DOHH2 (cell line): Measurements from ENCODE around the gene NFATC3.
A peak's percentile ranks its signal among the peaks of the same experiment; 100 is the strongest.

ENCODE experiments used
- H3F3A ChIP-seq: fragments of 200-600 bp; sonication (generic), shearing (Covaris generic); 2 replicates; pipeline ENCODE4 v1.6.0; 2016; ENCODE audit warnings: antibody characterized with exemption, mild to moderate bottlenecking; ENCODE audit not compliant: control insufficient read depth, insufficient read depth
- H3K27ac ChIP-seq: fragments of 200-600 bp; sonication (generic); 2 replicates; pipeline ENCODE4 v1.5.1; 2014; ENCODE audit warnings: low read depth, mild to moderate bottlenecking, low read length, moderate library complexity
- H3K27me3 ChIP-seq: fragments of 200-600 bp; sonication (generic); 2 replicates; pipeline ENCODE4 v1.6.1; 2014; ENCODE audit warnings: mild to moderate bottlenecking, low read length, mixed read lengths; ENCODE audit not compliant: control insufficient read depth
- H3K36me3 ChIP-seq: fragments of 200-600 bp; sonication (generic); 2 replicates; pipeline ENCODE4 v1.6.1; 2014; ENCODE audit warnings: mild to moderate bottlenecking, low read length, moderate library complexity, mixed read lengths; ENCODE audit not compliant: control insufficient read depth
- H3K4me1 ChIP-seq: fragments of 200-600 bp; sonication (generic); 2 replicates; pipeline ENCODE4 v1.6.1; 2014; ENCODE audit warnings: mild to moderate bottlenecking, low read length, mixed read lengths; ENCODE audit not compliant: control insufficient read depth
- H3K4me2 ChIP-seq: fragments of 200-600 bp; sonication (generic); 2 replicates; pipeline ENCODE4 v1.6.0; 2014; ENCODE audit warnings: mild to moderate bottlenecking, low read length, moderate library complexity
- H3K4me3 ChIP-seq: fragments of 200-600 bp; sonication (generic); 2 replicates; pipeline ENCODE4 v1.5.1; 2014; ENCODE audit warnings: mild to moderate bottlenecking, low read length, mixed read lengths
- H3K79me2 ChIP-seq: fragments of 200-600 bp; sonication (generic); 2 replicates; pipeline ENCODE4 v1.6.1; 2014; ENCODE audit warnings: mild to moderate bottlenecking, low read length, mixed read lengths; ENCODE audit not compliant: control insufficient read depth
- H3K9me2 ChIP-seq: fragments of 200-600 bp; sonication (generic); replicated peaks from 2 replicates; pipeline ENCODE4 v1.6.1; 2014; ENCODE audit warnings: mild to moderate bottlenecking, low read length, mixed read lengths; ENCODE audit not compliant: control insufficient read depth
- H3K9me3 ChIP-seq: fragments of 200-600 bp; sonication (generic); 2 replicates; pipeline ENCODE4 v1.6.1; 2014; ENCODE audit warnings: antibody characterized with exemption, low read length, mixed read lengths; ENCODE audit not compliant: control insufficient read depth, insufficient read depth
- H4K20me1 ChIP-seq: fragments of 200-600 bp; sonication (generic); 2 replicates; pipeline ENCODE4 v1.6.0; 2014; ENCODE audit warnings: low read depth, mild to moderate bottlenecking, antibody characterized with exemption, low read length, moderate library complexity; ENCODE audit not compliant: control insufficient read depth, insufficient read depth
- EZH2phosphoT487 ChIP-seq: fragments of 200-600 bp; sonication (generic); IDR thresholded peaks from 2 replicates; pipeline ENCODE4 v1.6.1; 2017; ENCODE audit warnings: borderline replicate concordance, mild to moderate bottlenecking, antibody characterized with exemption, low read length, moderate library complexity, mixed read lengths
- TF ChIP-seq, protein P1 (sequence below): fragments of 200-600 bp; sonication (generic); IDR thresholded peaks from one replicate; pipeline ENCODE4 v1.5.1; 2014; ENCODE audit warnings: antibody characterized with exemption, mild to moderate bottlenecking, low read depth, low read length; ENCODE audit not compliant: poor library complexity, severe bottlenecking

The NFATC3 gene

DNA sequence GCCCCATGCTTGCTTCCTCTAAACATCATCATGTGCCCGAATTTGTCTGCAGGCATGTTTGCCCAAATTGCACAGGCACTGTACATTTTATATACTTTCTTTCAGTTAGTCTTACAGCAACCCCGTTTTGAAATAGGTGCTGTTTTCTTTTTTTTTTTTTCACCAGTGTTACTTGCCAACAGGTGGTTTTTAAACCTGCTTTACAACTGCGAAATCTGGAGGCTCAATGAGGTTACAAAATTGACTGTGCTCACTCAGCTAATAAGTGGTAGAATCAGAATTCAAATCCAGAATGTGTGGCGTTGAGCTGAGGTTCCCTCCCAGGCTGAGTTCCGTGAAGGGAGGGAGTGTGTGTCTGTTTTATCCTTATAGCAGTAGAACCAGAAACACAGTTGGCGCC, 165.8 kb downstream of the NFATC3 start:
- Histone ChIP-seq H3F3A (no peaks in the 10 kb centered on the region), H3K27ac (no peak overlapping the region), H3K27me3 (no peaks in the 10 kb centered on the region), H3K9me3 (no peaks in the 10 kb centered on the region), H3K9me2 (no peaks in the 10 kb centered on the region), H3K4me3 (no peak overlapping the region), H3K4me2 (peak overlapping the region; percentile 26), H3K4me1 (peaks cover 23% of the 10 kb centered on the region), H3K36me3 (peaks cover 7% of the 10 kb centered on the region), H4K20me1 (no peaks in the 10 kb centered on the region), H3K79me2 (no peaks in the 10 kb centered on the region)
- TF ChIP-seq, protein P1, sequence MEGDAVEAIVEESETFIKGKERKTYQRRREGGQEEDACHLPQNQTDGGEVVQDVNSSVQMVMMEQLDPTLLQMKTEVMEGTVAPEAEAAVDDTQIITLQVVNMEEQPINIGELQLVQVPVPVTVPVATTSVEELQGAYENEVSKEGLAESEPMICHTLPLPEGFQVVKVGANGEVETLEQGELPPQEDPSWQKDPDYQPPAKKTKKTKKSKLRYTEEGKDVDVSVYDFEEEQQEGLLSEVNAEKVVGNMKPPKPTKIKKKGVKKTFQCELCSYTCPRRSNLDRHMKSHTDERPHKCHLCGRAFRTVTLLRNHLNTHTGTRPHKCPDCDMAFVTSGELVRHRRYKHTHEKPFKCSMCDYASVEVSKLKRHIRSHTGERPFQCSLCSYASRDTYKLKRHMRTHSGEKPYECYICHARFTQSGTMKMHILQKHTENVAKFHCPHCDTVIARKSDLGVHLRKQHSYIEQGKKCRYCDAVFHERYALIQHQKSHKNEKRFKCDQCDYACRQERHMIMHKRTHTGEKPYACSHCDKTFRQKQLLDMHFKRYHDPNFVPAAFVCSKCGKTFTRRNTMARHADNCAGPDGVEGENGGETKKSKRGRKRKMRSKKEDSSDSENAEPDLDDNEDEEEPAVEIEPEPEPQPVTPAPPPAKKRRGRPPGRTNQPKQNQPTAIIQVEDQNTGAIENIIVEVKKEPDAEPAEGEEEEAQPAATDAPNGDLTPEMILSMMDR, result no peak
- TF ChIP-seq EZH2phosphoT487, result no peak

DNA sequence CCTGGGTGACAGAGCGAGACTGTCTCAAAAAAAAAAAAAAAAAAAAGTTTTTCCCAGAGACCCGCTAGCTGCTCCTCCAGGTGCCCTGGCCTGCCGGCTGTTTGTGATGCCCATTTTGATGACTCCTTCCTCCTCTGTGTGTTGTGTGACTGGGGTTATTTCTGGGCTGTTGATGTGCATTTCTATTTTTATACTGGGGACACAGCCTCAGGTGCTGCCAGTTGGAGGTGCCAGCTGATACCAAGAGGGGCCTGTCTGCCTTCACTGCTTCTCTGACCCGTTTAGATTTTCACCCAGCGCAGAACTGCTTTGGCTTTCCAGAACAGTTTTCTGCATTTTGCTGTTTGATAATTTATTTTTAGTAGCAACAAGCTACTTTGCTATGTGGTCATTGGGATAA, 166.7 kb downstream of the NFATC3 start:
- no peaks in the 10 kb centered on the region for H3F3A ChIP-seq
- no peak overlapping the region for H3K4me3 ChIP-seq
- peaks cover 21% of the 10 kb centered on the region for H3K4me1 ChIP-seq
- TF ChIP-seq EZH2phosphoT487, result no peak
- TF ChIP-seq, protein P1, result no peak
- peak overlapping the region; percentile 26; the same call in 1 of the 2 replicates for H3K4me2 ChIP-seq
- no peaks in the 10 kb centered on the region for H3K9me2 ChIP-seq
- no peaks in the 10 kb centered on the region for H4K20me1 ChIP-seq
- H3K36me3 ChIP-seq, result peaks cover 7% of the 10 kb centered on the region
- no peak overlapping the region for H3K27ac ChIP-seq
- no peaks in the 10 kb centered on the region for H3K27me3 ChIP-seq
- H3K79me2 ChIP-seq, result no peaks in the 10 kb centered on the region
- no peaks in the 10 kb centered on the region for H3K9me3 ChIP-seq

DNA sequence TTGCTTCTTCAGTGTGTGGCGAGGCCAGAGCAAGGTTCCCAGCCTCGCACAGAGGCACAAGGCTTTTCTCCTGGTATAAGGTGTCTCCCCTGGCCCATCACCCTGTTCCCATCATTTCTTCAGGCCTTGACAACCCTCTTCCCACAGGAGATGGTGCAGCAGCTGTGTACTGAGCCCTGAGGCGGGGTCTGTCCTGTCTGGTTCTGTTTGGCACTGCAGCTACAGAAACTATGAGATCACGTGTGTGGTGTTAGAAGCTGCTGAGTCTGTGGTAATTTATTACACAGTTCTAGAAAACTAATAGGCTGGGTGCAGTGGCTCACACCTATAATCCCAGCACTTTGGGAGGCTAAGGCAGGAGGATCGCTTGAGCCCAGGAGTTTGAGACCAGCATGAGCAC, 167.2 kb downstream of the NFATC3 start:
- no peak overlapping the region for H3K4me3 ChIP-seq

More for the DNA sequence above, 167.2 kb downstream of the NFATC3 start:
- Histone ChIP-seq H3F3A (peaks cover under 1% of the 10 kb centered on the region; the same call in 1 of the 2 replicates), H3K9me2 (no peaks in the 10 kb centered on the region), H3K4me2 (no peak overlapping the region), H3K79me2 (no peaks in the 10 kb centered on the region), H3K27ac (no peak overlapping the region), H4K20me1 (no peaks in the 10 kb centered on the region), H3K36me3 (peaks cover 7% of the 10 kb centered on the region), H3K4me1 (peaks cover 26% of the 10 kb centered on the region), H3K27me3 (no peaks in the 10 kb centered on the region), H3K9me3 (no peaks in the 10 kb centered on the region)
- TF ChIP-seq, protein P1, result no peak
- no peak for TF ChIP-seq EZH2phosphoT487
